GM10847 (cell line): ENCODE measurements around the gene FANCD2OS.

Experiments
- POLR2A ChIP-seq: IDR thresholded peaks from 2 replicates; pipeline ENCODE4 v1.6.1; 2011; ENCODE audit not compliant: insufficient read length; ENCODE audit errors: extremely low read depth

The FANCD2OS gene, protein sequence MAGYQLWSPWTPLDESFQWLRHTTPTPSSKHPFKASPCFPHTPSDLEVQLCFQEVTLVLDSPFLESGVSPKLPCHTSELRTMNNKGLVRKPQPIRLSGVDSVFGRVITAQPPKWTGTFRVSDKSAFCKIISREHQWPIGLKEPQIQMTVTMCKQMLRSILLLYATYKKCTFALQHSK

DNA sequence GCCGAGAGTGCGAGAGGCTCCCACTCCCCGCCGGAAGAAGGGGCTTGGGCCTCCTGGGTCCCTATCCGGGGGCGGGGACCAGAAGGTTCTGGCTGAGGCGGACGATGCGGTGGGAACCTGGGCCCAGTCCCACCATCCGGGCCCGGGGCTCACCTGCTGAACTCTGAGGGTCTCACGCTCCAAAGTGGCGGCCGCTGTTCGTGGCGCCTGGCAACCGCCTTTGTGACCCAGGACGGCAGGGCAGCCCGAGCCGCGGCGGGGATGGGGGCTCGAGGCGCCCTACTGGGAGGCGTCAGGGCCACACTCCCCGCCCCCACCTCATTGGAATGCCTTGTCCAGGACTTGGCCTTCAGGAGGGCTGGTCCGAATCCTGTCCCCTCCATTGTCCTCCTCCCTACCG, at the start of gene FANCD2OS:
TSS of gene FANCD2OS (minus strand) at position 165 of the 400 bp plus-strand sequence. CDS start 3,481 bp downstream, outside the sequence.
- TF ChIP-seq POLR2A, result no peak

DNA sequence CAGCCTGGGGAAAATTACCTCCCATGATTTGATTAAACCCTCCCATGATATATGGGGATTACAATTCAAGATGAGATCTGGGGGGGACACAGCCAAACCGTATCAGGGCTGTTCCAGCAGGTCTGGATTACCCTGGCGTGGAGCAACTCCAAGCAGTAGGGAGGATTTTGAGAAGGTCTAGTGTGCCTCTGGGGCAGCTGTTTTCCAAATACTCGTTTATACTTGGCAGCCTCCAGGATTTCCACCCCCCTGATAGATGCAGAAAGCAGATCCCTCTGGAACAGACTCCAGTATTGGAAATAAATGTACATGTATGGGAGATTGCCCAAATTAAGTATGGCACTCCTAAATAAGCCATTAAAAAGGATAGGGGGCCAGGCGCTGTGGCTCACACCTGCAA, 49.0 kb upstream of the FANCD2OS start:
- no peak for TF ChIP-seq POLR2A

DNA sequence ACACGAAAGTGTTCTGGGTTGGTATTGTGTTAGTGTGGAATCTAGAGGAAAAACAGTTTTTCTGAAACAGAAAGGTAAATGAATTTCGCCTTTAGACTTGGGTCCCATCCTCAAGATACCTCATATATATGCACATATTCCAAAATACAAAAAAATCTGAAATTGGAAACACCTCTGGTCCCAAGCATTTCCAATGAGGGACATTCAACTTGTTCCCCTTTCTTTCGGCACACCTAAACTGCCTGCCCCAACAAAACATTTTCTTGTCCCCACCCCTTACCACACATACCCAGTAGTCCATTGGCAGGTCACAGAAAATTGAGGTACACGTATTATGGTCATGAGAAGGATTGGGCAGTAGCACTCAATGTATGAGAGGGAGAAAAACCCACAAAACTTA, 47.6 kb upstream of the FANCD2OS start:
- no peak for TF ChIP-seq POLR2A

DNA sequence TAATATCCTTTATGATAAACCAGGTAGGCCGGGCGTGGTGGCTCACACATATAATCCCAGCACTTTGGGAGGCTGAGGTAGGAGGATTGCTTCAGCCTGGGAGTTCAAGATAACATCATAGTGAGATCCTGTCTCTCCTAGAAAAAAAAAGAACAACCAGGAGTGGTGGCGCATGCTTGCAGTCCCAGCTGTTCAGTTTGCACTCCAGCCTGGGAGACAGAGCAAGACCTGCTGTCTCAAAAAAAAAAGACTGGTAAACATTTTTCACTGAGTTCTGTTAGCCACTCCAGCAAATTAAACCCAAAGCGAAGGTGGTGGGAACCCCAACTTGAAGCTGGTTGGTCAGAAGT, 47.0 kb upstream of the FANCD2OS start:
- TF ChIP-seq POLR2A, result no peak

DNA sequence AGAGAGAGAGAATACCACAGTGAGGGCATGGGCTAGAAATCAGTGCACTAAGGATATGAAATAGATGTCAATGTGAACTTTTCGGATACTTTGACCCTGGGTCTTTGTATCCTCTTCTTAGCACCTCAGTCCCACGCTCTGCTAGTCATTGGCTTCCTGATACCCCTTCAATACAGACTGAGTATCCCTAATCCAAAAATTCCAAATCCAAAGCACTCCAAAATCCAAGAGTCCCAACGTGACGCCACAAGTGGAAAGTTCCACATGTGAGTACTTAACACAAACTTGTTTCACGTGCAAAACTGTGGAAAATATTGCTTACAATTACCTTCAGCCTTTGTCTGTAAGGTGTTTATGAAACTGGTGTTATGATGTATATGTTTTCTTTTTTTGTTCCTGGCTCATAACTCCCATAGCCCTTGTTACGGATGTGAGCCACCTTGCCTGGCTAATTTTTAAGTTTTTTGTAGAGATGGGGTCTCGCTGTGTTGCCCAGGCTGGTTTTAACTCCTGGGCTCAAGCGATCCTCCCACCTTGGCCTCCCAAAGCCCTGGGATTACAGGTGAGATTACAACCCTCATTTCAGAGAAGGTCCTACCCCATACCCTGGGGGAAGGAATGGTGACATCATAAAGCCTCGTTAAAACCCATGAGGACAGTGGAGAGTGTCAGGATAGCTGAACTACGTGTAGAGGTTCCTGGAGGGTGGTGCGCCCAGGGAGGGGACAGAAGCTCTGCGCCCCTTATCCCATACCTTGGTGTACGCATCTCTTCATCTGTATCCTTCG, 46.5 kb upstream of the FANCD2OS start:
- no peak for TF ChIP-seq POLR2A

DNA sequence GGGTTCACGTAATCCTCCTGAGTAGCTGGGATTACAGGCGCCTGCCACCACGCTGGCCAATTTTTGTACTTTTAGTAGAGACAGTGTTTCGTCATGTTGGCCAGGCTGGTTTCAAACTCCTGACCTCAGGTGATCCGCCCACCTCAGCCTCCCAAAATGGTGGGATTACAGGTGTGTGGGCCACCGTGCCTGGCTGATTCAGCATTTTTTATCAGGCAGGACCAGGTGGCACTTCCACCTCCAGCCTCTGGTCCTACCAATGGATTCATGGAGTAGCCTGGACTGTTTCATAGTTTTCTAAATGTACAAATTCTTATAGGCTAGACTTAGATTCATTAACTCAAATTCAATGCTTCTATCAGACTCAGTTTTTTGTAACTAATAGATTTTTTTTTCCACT, 42.9 kb upstream of the FANCD2OS start:
- TF ChIP-seq POLR2A, result no peak

DNA sequence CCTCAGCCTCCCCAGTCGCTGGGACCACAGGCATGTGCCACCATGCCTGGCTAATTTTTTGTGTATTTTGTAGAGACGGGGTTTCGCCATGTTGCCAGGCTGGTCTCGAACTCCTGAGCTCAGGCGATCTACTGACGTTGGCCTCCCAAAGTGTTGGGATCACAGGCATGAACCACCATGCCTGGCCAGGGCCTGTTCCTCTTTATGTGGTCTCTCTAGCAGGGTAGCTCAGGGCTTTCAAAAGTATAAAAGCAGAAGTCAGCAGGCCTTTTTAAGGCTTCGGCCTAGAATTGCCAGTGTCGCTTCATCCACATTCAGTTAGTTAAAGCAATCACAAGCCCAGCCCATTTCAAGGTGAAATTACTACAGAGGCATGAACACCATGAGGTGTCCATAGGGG, 41.2 kb upstream of the FANCD2OS start:
- TF ChIP-seq POLR2A, result no peak

DNA sequence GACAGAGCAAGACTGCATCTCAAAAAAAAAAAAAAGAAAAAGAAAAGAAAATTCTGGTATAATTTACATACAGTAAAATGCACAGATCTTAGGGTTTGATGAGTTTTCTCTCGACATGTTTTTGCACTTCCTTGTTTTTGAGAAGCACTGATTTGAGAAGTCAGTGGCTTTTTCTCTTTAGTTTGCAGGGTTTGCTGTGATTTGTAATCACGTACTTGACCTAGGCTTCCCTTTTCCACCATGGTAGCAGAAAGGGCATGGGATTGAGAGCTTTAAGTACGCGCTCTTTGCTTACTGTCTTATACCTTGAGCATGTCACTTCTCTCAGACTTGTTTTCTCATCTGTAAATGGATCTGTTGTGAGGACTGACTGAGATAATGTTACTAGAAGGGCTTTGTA, 37.6 kb upstream of the FANCD2OS start:
- no peak for TF ChIP-seq POLR2A

DNA sequence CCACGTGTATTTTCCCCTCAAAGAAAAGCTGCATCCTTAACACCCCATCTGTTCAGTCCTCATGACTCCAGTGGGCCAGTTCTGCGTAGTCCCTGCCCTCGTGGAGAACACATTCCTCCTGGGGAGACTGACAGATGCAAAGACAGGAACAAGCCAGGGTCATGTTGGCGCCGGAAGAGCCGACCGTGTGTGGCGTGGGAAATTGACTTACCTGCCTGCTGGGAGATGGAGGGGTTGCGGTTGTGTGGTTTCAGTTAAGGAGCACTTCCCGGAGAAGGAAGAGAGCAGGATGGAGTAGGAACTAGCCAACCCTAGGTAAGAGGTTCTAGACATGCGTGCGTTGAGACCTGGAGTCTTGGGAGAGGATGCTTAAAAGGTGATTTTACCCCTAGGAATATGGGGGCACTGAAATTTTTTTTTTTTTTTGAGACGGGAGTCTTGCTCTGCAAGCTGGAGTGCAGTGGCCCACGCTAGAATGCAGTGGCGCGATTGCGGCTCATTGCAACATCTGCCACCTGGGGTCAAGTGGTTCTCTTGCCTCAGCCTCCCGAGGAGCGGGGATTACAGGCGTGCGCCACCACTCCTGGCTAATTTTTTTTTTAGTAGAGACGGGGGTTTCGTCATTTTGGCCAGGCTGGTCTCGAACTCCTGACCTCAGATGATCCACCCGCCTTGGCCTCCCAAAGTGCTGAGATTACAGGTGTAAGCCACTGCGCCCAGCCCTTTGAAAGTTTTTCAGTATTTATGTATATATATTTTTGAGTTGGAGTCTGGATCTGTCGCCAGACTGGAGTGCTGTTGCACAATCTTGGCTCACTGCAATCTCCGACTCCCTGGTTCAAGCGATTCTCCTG, 34.9 kb upstream of the FANCD2OS start:
- TF ChIP-seq POLR2A, result no peak

DNA sequence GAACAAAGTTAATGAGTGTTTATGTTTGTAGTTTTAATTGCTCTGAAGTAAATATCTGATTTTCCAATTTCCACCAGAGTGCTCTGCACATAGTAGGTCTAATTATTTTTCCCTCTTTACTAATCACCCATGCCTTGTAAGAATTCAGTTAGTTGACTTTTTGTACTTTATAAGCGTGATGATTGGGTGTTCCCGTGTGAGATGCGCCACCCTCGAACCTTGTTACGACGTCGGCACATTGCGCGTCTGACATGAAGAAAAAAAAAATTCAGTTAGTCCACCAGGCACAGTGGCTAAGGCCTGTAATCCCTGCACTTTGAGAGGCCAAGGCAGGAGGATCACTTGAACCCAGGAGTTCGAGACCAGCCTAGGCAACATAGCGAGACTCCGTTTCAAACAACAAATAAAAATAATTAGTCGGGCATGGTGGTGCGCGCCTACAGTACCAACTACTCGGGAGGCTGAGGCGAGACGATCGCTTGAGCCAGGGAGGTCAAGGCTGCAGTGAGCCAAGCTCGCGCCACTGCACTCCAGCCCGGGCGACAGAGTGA, 33.0 kb upstream of the FANCD2OS start:
- TF ChIP-seq POLR2A, result no peak

DNA sequence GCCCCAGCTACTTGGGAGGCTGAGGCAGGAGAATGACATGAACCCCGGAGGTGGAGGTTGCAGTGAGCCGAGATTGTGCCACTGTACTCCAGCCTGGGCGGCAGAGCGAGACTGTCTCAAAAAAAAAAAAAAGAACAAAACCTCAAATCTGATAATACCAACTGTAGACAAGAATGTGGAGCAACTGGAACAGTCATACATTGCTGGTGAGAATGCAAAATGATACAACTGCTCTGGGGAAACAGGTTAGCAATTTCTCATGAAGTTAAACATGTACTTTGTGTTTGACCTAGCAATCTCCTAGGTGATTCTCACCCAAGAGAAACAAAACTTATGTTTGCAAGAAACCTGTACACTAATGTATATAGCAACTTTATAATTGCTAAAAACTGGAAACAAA, 29.1 kb upstream of the FANCD2OS start:
- TF ChIP-seq POLR2A, result no peak

DNA sequence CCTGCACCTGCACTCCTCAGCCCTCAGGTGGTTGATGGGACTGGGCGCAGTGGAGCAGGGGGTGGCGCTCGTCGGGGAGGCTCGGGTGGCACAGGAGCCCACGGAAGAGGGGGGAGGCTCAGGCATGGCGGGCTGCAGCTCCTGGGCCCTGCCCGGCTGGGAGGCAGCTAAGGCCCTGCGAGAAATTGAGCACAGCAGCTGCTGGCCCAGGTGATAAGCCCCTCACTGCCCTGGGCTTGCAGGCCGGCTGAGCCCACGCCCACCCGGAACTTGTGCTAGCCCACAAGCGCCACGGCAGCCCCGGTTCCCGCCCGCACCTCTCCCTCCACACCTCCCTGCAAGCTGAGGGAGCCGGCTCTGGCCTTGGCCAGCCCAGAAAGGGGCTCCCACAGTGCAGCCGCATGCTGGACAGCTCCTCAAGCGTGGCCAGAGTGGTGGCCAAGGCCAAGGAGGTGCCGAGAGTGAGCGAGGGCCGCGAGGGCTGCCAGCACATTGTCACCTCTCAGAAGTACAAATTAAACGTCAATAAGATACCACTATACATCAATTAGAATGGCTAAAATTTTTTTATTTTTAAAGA, 28.5 kb upstream of the FANCD2OS start:
- no peak for TF ChIP-seq POLR2A

DNA sequence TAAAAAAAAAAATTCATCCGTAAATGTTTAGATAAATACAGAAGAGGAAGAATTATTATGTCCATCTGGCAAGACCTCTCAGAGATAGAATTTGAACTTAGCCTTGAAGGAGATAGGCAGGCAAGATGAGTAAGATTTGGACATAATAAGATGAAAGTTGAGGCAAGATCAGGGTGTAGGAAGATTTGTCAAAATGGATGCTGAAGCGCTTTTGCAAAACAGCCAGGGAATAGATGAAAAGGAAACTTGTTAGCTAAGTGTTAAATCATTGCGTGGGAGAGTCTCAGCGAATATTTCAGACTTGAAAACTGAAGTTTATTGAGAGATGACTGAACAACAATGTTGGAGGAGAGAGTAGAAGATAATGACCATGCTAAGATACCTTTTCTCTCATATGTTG, 14.7 kb upstream of the FANCD2OS start:
- TF ChIP-seq POLR2A, result no peak

DNA sequence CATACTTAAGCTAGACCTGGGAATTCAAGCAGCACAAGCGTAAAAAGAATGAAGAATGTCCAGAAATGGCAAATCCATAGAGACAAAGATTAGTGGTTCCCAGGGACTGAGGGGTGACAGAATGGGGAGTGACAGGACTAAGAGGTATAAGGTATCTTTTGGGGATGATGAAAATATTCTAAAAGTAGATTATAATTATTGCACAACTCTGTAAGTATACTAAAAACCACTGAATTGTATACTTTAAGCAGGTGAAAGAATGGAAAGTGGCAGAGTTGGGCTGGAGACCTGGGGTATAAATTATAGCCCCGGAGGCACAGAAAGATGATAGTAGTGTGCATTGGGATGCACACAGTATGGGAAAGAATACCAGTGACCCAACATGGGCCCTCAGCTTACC, 13.0 kb upstream of the FANCD2OS start:
- no peak for TF ChIP-seq POLR2A

DNA sequence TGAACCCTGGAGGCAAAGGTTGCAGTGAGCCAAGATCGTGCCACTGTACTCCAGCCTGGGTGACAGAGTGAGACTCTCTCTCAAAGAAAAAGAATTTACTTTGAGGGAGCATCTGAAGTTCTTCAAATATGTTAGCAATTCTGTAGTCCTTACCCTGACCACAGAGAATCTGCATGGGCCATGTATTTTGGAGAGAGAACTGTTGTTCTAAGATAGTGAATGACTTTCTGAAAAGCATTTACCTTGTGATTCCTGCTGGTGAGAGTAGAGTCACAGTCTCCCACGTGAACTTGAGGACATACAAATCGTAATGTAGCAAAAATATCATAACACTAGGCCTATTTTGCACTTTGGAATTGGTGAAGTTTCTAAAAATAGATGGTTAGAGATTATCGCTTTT, 11.3 kb upstream of the FANCD2OS start:
- no peak for TF ChIP-seq POLR2A
